Heart left ventricle (tissue), 16 donors: ENCODE data around the gene AGO3. TPM values are rescaled to one million over a fixed set of nuclear protein-coding genes. Genes with fewer than 3 reads are reported as not detected.

Experiments used
- ATAC-seq, 4 donors: fragments of 200-7000 bp; cut with Tn5 transposase; one replicate each; pipeline ENCODE4 v1.9.1; 2020 to 2022; ENCODE audit warnings: moderate library complexity in 4 of 4, mild to moderate bottlenecking in 3 of 4, moderate number of reproducible peaks in 1 of 4
- DNase-seq, 5 donors: peaks; one replicate each; pipeline ENCODE4 v3.0.0-alpha.2; 2020
- H3K27ac ChIP-seq, 12 donors: fragments of 200-600 bp; sonication (generic) in 4 of 12; one replicate each; pipeline versions ENCODE4 v1.5.0 to v1.8.0; 2016 to 2022; ENCODE audit warnings: mild to moderate bottlenecking in 2 of 12
- H3K27me3 ChIP-seq, 9 donors: fragments of 200-600 bp; sonication (generic) in 2 of 9; one replicate each; pipeline versions ENCODE4 v1.5.1 to v1.8.0; 2016 to 2022; ENCODE audit warnings: mild to moderate bottlenecking in 3 of 9
- H3K36me3 ChIP-seq, 9 donors: fragments of 200-600 bp; sonication (generic) in 2 of 9; one replicate each; pipeline versions ENCODE4 v1.5.0 to v1.8.0; 2018 to 2022; ENCODE audit warnings: mild to moderate bottlenecking in 2 of 9
- H3K4me1 ChIP-seq, 12 donors: fragments of 200-600 bp; sonication (generic) in 4 of 12; one replicate each; pipeline versions ENCODE4 v1.5.0 to v1.8.0; 2016 to 2022; ENCODE audit warnings: mild to moderate bottlenecking in 3 of 12
- H3K4me3 ChIP-seq, 12 donors: fragments of 200-600 bp; sonication (generic) in 4 of 12; one replicate each; pipeline versions ENCODE4 v1.5.0 to v1.8.0; 2017 to 2022; ENCODE audit warnings: mild to moderate bottlenecking in 9 of 12, moderate library complexity in 4 of 12
- H3K9me3 ChIP-seq, 12 donors: fragments of 200-600 bp; sonication (generic) in 4 of 12; one replicate each; pipeline versions ENCODE4 v1.5.0 to v1.8.0; 2016 to 2022; ENCODE audit warnings: mild to moderate bottlenecking in 1 of 12
- POLR2A ChIP-seq, 2 donors: fragments of 450-650 bp; IDR thresholded peaks; one replicate each; pipeline ENCODE4 v1.6.1; 2017; ENCODE audit warnings: antibody characterized with exemption in 2 of 2, mild to moderate bottlenecking in 2 of 2, moderate library complexity in 2 of 2
- WGBS, 4 donors: extraction: QIAGEN DNeasy Blood & Tissue Kit in 2 of 4; methylation state at CpG; one replicate each; pipeline versions ENCODE4 v1.1.5 to v1.1.7; 2013 to 2018; 5-methylcytosine and 5-hydroxymethylcytosine counted together
- intact Hi-C, 10 donors: fragments of 100-400 bp; cut with DNase I; formaldehyde crosslinking; loops; one replicate each; pipeline versions ENCODE4 v1.11.1 to v1.14.2; 2022
- polyA plus RNA-seq, 2 donors: library from polyadenylated mRNA; stranded (reverse); fragments of 200-250 nt; gene quantifications; one replicate each; pipeline ENCODE4 v1.2.3, GENCODE V29; 2013
- total RNA-seq, 9 donors: library from RNA; depleted of rRNA in 2 of 9; stranded (reverse); fragments of >200 nt in 2 of 9; fragmentation: NEBNext Ultra II Directional in 3 of 9; extraction: Animal tissue kit (Norgen Biotek cat#: 25700) in 3 of 9; gene quantifications; one replicate each; pipeline versions ENCODE4 v1.1.0 to v1.2.4, GENCODE V29; 2016 to 2023
- TF ChIP-seq, protein P1 (sequence below), 12 donors: fragments of 200-600 bp; sonication (generic) in 4 of 12; IDR thresholded peaks; one replicate each; pipeline versions ENCODE4 v1.5.0 to v1.8.0; 2018 to 2022; ENCODE audit warnings: antibody characterized with exemption in 12 of 12, mild to moderate bottlenecking in 5 of 12
- donor health status: ischemic (EF 13 %, LVEDD 7.1; RV severe dilation, severe dysfunction).
- donor health status: healthy with polysubstance abuse.
- donor health status: DM: no; HTN: yes; CAD: no.
- donor health status: DM: no; HTN: no; CAD: no.
- donor health status: ischemic (EF 25% LVEDD 6.9; RV normal size, moderate dysfunction).
- donor health status: ischemic (EF 25% LVEDD 5.7; RV mildly dilated, moderate dysfunction).
- donor health status: healthy.
- donor health status: DM: yes; HTN: yes; CAD: no.
- donor health status: ischemic (EF 35%, LVEDD 5.7; RV mildly dilated, moderate dysfunction).
- donor health status: nonischemic (EF 11% LVEDD 7.7; RV severe dilation, severe dysfunction).
- donor health status: DM: yes; HTN: yes; CAD: no.
- donor health status: PGD.
- donor health status: ischemic (EF 29% LVEDD 5.4; RV normal size, mild dysfunction).
- donor health status: nonischemic (EF 23%, LVEDD 6.1; RV moderate dilation, normal function).

AGO3 gene
- total and polyA plus RNA-seq, 11 donors, result 2.8 to 18.8 (median 12.2) TPM

DNA sequence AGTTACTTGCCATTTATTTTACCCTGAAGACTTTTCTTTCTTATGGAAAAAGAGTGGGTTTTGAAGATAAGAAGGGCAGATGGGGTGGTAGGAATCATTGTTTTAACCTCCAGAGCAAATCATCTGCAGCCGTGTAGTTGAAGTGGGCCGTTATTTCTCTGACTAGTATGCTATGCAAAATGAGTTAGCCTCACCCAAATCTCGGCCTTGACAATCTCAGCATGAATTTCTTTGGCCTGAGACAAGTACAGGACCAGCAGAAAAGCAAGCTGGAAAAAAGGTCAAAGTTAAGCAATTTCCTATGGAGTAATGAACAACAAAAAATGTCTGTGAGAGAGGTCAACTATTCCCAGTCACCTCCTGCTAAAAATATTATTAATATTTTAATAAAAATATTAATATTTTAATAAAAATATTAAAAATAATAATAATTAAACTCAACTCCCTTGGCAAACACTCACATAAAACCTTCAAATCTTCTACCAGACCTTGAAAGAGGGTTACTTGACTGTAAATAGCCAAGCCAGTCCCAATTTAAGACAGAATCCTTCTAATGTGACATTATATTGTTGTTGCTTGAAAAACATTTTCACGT, 146.2 kb downstream of the AGO3 start:
- Histone ChIP-seq H3K4me3 (no peak overlapping the region), H3K9me3 (no peaks in the 10 kb centered on the region), H3K27ac (no peak overlapping the region), H3K27me3 (no peaks in the 10 kb centered on the region), H3K36me3 (no peaks in the 10 kb centered on the region), H3K4me1 (no peaks in the 10 kb centered on the region)
- ATAC-seq (no peak), DNase-seq (no peak)
- 50 to 64% (median 56%) methylated on average over 4 of the region's 4 CpGs for WGBS, 4 donors
- intact Hi-C loops, result no loop called here
- TF ChIP-seq POLR2A (IDR thresholded peaks at IDR 0.05), result no peak
- TF ChIP-seq, protein P1, sequence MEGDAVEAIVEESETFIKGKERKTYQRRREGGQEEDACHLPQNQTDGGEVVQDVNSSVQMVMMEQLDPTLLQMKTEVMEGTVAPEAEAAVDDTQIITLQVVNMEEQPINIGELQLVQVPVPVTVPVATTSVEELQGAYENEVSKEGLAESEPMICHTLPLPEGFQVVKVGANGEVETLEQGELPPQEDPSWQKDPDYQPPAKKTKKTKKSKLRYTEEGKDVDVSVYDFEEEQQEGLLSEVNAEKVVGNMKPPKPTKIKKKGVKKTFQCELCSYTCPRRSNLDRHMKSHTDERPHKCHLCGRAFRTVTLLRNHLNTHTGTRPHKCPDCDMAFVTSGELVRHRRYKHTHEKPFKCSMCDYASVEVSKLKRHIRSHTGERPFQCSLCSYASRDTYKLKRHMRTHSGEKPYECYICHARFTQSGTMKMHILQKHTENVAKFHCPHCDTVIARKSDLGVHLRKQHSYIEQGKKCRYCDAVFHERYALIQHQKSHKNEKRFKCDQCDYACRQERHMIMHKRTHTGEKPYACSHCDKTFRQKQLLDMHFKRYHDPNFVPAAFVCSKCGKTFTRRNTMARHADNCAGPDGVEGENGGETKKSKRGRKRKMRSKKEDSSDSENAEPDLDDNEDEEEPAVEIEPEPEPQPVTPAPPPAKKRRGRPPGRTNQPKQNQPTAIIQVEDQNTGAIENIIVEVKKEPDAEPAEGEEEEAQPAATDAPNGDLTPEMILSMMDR (IDR thresholded peaks at IDR 0.05), result no peak

DNA sequence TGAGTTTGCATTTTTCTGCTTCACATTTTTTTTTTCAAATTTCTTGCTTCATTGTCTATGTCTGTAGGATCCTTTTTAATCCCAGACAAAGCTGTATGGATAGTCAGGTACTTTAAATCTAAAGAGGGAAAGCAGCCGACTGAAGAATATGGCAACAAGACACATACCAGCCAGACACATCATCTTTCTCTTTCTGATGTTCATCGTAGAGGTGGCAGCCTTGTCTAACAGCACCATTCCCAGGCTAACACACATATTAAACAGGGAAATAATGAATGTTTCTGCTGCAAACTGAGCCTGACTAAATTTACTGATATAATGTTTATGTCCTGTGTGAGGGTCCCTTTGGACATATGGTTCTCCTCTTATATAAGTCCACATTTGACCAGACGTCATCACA, 149.3 kb downstream of the AGO3 start:
- Histone ChIP-seq H3K36me3 (no peaks in the 10 kb centered on the region), H3K4me1 (peaks cover 0 to 14% (median 7%) of the 10 kb centered on the region in 12 donors), H3K27me3 (peaks cover 0 to 23% (median 5%) of the 10 kb centered on the region in 9 donors), H3K4me3 (no peak overlapping the region), H3K27ac (no peak overlapping the region), H3K9me3 (no peaks in the 10 kb centered on the region)
- no peak for DNase-seq
- ATAC-seq, result no peak
- intact Hi-C loops, result loop anchor here in 2 of 10 donors (10.0 kb wide), 2 partner anchors 195 to 225 kb away; partner anchors contain the start of gene AGO1 (in 1 of the 2)
- 55 to 59% (median 57%) methylated on average over 3 of the region's 3 CpGs for WGBS, 4 donors
- TF ChIP-seq, protein P1 (IDR thresholded peaks at IDR 0.05), result no peak
- no peak for TF ChIP-seq POLR2A (IDR thresholded peaks at IDR 0.05)

DNA sequence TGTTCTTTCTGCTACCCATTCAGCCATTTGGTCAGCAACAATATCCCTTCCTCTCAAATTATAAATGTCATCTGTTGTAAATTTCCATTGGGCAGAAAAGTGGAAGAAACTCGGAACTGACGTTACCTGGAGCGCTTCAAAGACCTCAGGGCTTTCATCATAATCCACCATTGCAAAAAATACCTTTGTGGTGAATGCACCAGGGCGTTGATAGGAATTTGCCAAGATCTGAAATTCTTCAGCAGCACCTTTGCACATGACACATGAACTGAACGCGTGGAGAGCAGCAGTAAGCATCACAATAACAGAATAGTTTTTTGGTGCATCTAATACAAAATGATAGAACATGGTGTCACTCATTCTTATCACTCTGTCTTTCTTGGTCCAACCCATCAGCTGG, 149.9 kb downstream of the AGO3 start:
- no peak for TF ChIP-seq POLR2A (IDR thresholded peaks at IDR 0.05)
- TF ChIP-seq, protein P1 (IDR thresholded peaks at IDR 0.05), result no peak
- DNase-seq (no peak), ATAC-seq (no peak)
- Histone ChIP-seq H3K4me3 (no peak overlapping the region), H3K27ac (no peak overlapping the region), H3K4me1 (peaks cover 0 to 14% (median 7%) of the 10 kb centered on the region in 12 donors), H3K9me3 (no peaks in the 10 kb centered on the region), H3K27me3 (peaks cover 0 to 26% (median 5%) of the 10 kb centered on the region in 9 donors), H3K36me3 (no peaks in the 10 kb centered on the region)
- 59 to 77% (median 65%) methylated on average over 6 of the region's 6 CpGs for WGBS, 4 donors
- intact Hi-C loops, result loop anchor here in 2 of 10 donors (10.0 kb wide), 2 partner anchors 196 to 226 kb away; partner anchors contain the start of gene AGO1 (in 1 of the 2)

DNA sequence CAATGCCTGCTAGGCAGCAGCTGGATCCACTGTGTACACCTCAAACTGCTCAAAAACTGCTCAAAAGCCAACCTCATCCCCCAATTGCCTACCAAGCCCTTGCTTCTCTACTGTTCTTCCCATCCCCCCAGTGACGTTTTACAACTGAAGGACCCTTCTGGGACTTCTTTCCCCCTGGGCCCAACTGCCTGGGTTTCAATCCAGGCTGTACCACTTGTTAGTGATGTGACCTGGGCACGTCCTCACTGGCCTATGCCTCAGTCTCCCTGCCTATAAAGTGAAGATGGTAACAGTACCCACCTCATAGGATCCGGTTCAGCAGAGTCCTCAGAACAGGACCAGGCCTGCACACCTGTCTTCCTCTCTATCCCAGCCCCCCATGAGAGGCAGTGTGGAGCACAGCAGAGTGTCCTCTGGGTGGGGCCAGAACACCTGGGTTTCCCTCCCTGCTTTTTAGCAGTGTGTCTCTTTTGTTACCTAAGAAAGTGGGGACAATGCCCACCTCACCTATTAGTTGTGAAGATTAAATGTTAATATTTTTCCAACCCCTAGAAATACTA, 151.1 kb downstream of the AGO3 start:
- Histone ChIP-seq H3K36me3 (no peaks in the 10 kb centered on the region), H3K27ac (no peak overlapping the region), H3K4me1 (peaks cover 0 to 14% (median 7%) of the 10 kb centered on the region in 12 donors), H3K27me3 (peaks cover 0 to 26% (median 5%) of the 10 kb centered on the region in 9 donors), H3K4me3 (no peak overlapping the region), H3K9me3 (no peaks in the 10 kb centered on the region)
- ATAC-seq, result no peak
- WGBS, 4 donors, result 73 to 79% (median 77%) methylated on average over 3 of the region's 3 CpGs
- TF ChIP-seq, protein P1 (IDR thresholded peaks at IDR 0.05), result no peak
- no peak for TF ChIP-seq POLR2A (IDR thresholded peaks at IDR 0.05)
- intact Hi-C loops, result loop anchor here in 2 of 10 donors (10.0 kb wide), 2 partner anchors 197 to 227 kb away; partner anchors contain the start of gene AGO1 (in 1 of the 2)
- DNase-seq, result no peak
